ENCODE measurements around the gene NAP1L4.

NAP1L4 gene

DNA sequence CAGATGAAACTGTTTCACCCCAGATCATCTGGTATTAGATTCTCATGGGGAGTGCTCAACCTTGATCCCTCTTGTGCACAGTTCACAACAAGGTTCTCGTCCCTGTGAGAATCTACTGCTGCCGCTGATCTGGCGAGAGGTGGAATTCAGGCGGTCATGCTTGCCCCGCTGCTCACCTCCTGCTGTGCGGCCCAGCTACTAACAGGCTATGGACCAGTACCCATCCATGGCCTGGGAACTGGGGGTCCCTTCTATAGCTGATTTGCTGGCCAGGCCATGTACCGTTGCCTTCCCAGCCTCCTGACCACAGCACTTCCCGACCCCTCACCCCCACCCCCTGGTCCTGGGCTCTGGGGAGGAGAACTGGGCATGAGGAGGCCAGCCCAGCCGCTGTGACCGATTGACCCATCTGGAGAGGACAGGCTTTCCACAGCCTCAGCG, 65.5 kb downstream of the NAP1L4 start:
- TF ChIP-seq, protein P1, sequence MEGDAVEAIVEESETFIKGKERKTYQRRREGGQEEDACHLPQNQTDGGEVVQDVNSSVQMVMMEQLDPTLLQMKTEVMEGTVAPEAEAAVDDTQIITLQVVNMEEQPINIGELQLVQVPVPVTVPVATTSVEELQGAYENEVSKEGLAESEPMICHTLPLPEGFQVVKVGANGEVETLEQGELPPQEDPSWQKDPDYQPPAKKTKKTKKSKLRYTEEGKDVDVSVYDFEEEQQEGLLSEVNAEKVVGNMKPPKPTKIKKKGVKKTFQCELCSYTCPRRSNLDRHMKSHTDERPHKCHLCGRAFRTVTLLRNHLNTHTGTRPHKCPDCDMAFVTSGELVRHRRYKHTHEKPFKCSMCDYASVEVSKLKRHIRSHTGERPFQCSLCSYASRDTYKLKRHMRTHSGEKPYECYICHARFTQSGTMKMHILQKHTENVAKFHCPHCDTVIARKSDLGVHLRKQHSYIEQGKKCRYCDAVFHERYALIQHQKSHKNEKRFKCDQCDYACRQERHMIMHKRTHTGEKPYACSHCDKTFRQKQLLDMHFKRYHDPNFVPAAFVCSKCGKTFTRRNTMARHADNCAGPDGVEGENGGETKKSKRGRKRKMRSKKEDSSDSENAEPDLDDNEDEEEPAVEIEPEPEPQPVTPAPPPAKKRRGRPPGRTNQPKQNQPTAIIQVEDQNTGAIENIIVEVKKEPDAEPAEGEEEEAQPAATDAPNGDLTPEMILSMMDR (IDR thresholded peaks at IDR 0.05; ENCODE audit: borderline replicate concordance, insufficient read depth, low read depth, low read length), result no peak
- no peak overlapping the region for H3K4me3 ChIP-seq (ENCODE audit: low read depth, low read length)

DNA sequence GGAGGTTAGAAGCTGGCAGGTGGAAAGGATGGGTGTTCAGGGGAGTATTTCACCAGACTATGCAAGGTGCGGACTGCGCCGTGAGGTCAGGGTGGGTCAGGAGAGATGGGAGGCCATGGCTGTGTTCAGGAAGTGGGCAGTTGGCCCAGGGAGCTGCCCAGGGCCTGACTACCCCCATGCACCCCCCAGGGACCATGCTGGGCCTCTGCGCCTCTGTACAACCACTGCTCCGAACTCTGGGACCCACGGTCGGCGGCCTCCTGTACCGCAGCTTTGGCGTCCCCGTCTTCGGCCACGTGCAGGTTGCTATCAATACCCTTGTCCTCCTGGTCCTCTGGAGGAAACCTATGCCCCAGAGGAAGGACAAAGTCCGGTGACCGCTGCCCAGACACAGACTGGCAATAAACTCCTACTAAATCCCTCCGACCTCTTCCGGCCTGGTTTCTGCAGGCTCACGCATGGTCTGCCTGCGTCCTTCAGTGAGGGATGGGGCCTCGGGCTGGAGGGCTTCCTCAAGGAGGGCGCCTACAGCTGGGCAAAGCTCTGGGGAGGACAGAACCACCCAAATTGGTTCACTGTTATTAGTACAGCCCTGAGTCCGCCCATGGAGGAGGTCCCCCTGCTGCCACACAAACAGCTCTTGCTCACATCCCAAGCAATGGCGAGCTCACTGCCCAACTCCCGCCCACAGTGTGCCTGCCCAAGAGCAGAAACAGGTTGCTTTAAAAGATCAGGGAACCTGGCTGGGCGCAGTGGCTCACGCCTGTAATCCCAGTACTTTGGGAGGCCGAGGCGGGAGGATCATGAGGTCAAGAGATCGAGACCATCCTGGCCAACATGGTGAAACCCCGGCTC, 67.1 kb downstream of the NAP1L4 start:
- TF ChIP-seq, protein P1 (IDR thresholded peaks at IDR 0.05; ENCODE audit: borderline replicate concordance, insufficient read depth, low read depth, low read length), result no peak
- no peak overlapping the region for H3K4me3 ChIP-seq (ENCODE audit: low read depth, low read length)

DNA sequence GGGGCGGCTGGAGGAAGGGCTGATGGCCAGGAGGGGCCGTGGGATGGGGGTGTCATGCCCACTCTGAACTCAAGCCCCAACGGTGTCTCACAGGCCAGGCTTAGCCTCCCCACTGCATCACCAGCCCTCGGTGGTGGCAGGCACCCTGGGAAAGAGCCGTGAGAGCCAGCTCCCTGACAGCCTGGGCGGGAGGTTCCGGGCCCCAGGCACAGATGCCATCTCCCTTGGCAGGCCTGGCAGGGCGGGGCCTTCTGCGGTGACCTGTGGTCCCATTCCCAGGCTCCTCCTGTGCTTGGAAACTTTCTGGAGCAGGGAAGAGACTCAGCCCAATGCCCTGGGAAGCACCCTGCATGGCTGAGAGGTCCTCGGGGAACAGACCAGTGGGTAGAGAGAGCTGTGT, 67.7 kb downstream of the NAP1L4 start:
- H3K4me3 ChIP-seq (ENCODE audit: low read depth, low read length), result no peak overlapping the region

DNA sequence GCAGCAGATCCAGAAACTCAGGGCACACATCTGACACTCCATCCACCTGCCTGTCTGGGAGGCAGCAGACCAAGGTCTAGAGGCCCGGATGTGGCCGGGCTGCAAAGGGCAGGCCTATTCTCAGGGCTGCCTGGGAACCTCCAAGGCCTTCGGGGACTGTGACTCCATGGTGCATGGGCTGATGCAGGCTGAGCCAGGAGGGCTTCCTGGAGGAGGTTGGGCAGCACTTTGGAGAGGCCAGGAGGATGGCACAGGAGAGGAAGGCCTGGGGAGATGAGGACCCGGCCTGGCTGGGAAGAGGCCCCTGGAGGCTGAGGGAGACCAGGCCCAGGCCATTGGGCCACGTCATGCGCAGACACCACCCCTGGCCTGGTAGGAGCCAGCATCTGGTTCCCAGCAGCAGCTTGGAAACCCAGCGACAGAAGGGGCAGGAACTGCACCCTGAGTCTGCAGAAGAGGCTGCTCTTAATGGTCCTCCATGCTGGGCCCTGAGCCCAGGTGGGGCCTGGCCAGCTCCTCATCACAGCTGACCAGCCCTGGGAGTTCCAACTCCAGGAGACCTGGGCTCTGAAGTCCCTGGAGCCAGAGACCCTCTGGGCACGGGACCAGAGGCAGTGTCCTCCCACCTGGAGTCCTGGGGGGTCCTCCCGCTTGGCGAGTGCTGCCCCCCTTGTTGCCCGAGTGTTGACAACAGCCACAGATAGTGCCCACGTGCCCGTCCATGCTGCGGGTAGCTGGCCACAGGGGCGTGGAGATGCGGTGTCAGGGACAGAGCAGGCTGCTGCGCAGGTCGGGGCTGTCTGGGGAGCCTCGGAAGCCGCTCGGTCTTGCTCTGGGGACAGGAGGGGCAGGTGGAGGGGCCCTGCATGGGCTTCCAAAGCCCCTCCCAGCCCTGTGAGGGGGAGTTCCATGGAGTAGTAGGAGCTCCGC, 68.4 kb downstream of the NAP1L4 start:
- TF ChIP-seq, protein P1 (IDR thresholded peaks at IDR 0.05; ENCODE audit: borderline replicate concordance, insufficient read depth, low read depth, low read length), result no peak
- no peak overlapping the region for H3K4me3 ChIP-seq (ENCODE audit: low read depth, low read length)

More for the DNA sequence above, 67.7 kb downstream of the NAP1L4 start:
- TF ChIP-seq, protein P1 (IDR thresholded peaks at IDR 0.05; ENCODE audit: borderline replicate concordance, insufficient read depth, low read depth, low read length), result no peak

DNA sequence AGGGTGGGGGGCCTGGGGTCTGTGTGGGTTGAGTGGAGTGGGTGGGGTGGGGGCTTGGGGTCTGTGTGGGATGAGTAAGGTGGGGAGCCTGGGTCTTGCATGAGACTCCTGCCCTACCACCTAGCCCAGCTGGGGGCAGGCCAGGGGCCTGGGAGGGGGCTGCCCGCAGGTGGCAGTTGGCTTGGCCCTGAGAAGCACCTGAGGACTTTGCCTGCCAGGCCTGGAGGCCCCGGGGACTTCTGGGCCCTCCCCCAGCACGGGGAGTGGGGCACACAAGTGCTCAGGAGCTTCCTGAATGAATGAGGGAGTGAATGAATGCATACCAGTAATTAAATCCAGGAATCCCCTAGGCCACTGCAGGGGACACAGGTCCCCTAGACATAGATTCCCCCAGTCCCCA, 69.5 kb downstream of the NAP1L4 start:
- TF ChIP-seq, protein P1 (IDR thresholded peaks at IDR 0.05; ENCODE audit: borderline replicate concordance, insufficient read depth, low read depth, low read length), result no peak
- H3K4me3 ChIP-seq (ENCODE audit: low read depth, low read length), result no peak overlapping the region

DNA sequence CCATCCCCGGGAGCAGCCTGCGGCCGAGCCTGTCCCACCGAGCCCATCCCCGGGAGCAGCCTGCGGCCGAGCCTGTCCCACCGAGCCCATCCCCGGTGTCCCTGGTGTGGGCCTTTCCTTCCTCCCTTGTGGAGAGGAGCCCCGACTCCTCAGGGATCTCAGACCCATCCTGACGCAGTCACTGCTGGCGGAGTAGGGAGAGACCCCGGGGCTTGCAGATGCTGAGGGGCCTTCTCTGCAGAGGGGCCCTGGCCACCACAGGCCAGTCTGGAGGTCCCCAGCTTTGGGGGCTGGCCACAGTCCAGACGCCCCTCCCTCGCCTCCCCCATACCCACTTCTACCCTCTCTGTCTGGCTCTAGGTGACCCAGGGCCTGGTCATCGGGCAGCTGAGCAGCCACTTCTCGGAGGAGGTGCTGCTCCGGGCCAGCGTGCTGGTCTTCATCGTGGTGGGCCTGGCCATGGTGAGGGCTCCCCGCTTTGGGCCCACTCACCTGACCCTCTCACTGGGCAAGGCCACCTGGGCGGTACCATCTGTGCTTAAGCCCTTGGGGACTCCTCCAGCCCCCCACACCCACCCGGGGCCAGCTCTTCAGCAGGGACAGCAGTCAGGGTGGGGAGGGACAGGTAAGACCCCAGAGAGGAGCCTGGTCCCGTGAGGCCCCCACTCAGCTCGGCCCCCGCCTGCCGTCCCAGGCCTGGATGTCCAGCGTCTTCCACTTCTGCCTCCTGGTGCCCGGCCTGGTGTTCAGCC, 70.2 kb downstream of the NAP1L4 start:
- TF ChIP-seq, protein P1 (IDR thresholded peaks at IDR 0.05; ENCODE audit: borderline replicate concordance, insufficient read depth, low read depth, low read length), result no peak
- H3K4me3 ChIP-seq (ENCODE audit: low read depth, low read length), result no peak overlapping the region
